HepG2 (cell line): ENCODE measurements around the gene ATG4B. TPM values are rescaled to one million over a fixed set of nuclear protein-coding genes. Genes with fewer than 3 reads are reported as not detected.

Experiments used
- BRCA1 ChIP-seq: sonication (generic); formaldehyde crosslinking; IDR thresholded peaks from 2 replicates; pipeline ENCODE4 v1.4.0; 2020; ENCODE audit warnings: missing genetic modification reagents
- FIP1L1 ChIP-seq: fragments of 200-400 bp; formaldehyde crosslinking; IDR thresholded peaks from 2 replicates; pipeline ENCODE4 v1.6.1; 2018; ENCODE audit warnings: low read depth, mild to moderate bottlenecking, low read length, moderate library complexity, borderline replicate concordance; ENCODE audit not compliant: insufficient read depth
- FOXO1 ChIP-seq: sonication (generic); formaldehyde crosslinking; IDR thresholded peaks from 2 replicates; pipeline ENCODE4 v1.4.0; 2020; ENCODE audit warnings: missing genetic modification reagents
- GATAD2A ChIP-seq: IDR thresholded peaks from 2 replicates; pipeline ENCODE4 v1.6.1; 2016
- HDAC1 ChIP-seq: sonication (generic); formaldehyde crosslinking; IDR thresholded peaks from 2 replicates; pipeline ENCODE4 v1.5.1; 2020; ENCODE audit warnings: mild to moderate bottlenecking, missing genetic modification reagents
- IKZF4 ChIP-seq: sonication (generic); formaldehyde crosslinking; IDR thresholded peaks from 2 replicates; pipeline ENCODE4 v1.5.1; 2020; ENCODE audit warnings: borderline replicate concordance, mild to moderate bottlenecking, low read depth, missing genetic modification reagents; ENCODE audit errors: not compliant biosample characterization
- MLX ChIP-seq: IDR thresholded peaks from 2 replicates; pipeline ENCODE4 v1.6.1; 2016
- NCOA5 ChIP-seq: sonication (generic); formaldehyde crosslinking; IDR thresholded peaks from 2 replicates; pipeline ENCODE4 v1.4.0; 2020; ENCODE audit warnings: missing genetic modification reagents
- PITX1 ChIP-seq: sonication (generic); formaldehyde crosslinking; IDR thresholded peaks from 2 replicates; pipeline ENCODE4 v1.5.1; 2020; ENCODE audit warnings: mild to moderate bottlenecking, missing genetic modification reagents
- RAD51 ChIP-seq: fragments of 450-650 bp; IDR thresholded peaks from 2 replicates; pipeline ENCODE4 v1.6.1; 2016; ENCODE audit warnings: borderline replicate concordance
- SIN3A ChIP-seq: IDR thresholded peaks from 2 replicates; pipeline ENCODE4 v1.6.1; 2011; ENCODE audit warnings: low read depth, mild to moderate bottlenecking, control low read depth, low read length, borderline replicate concordance
- SMARCE1 ChIP-seq: fragments of 450-650 bp; IDR thresholded peaks from 2 replicates; pipeline ENCODE4 v1.6.1; 2017; ENCODE audit warnings: borderline replicate concordance
- TBP ChIP-seq: sonication (generic); formaldehyde crosslinking; IDR thresholded peaks from 2 replicates; pipeline ENCODE4 v1.5.0; 2020; ENCODE audit warnings: missing genetic modification reagents
- THRA ChIP-seq: sonication (generic); formaldehyde crosslinking; IDR thresholded peaks from 2 replicates; pipeline ENCODE4 v1.4.0; 2020; ENCODE audit warnings: missing genetic modification reagents, borderline replicate concordance
- XBP1 ChIP-seq: sonication (generic); formaldehyde crosslinking; IDR thresholded peaks from 2 replicates; pipeline ENCODE4 v1.5.0; 2020; ENCODE audit warnings: missing genetic modification reagents
- ZFP37 ChIP-seq: sonication (generic); formaldehyde crosslinking; IDR thresholded peaks from 2 replicates; pipeline ENCODE4 v1.4.0; 2020; ENCODE audit warnings: missing genetic modification reagents, borderline replicate concordance
- ZKSCAN8 ChIP-seq: IDR thresholded peaks from 2 replicates; pipeline ENCODE4 v1.6.1; 2016; ENCODE audit warnings: borderline replicate concordance, missing genetic modification reagents, missing compliant biosample characterization
- ZNF121 ChIP-seq: sonication (generic); formaldehyde crosslinking; IDR thresholded peaks from 2 replicates; pipeline ENCODE4 v1.5.0; 2020; ENCODE audit warnings: mild to moderate bottlenecking, missing genetic modification reagents
- ZNF552 ChIP-seq: sonication (generic); formaldehyde crosslinking; IDR thresholded peaks from 2 replicates; pipeline ENCODE4 v1.9.0; 2022; ENCODE audit warnings: missing genetic modification reagents, mild to moderate bottlenecking, borderline replicate concordance
- ZNF569 ChIP-seq: sonication (generic); formaldehyde crosslinking; IDR thresholded peaks from 2 replicates; pipeline ENCODE4 v1.5.0; 2020; ENCODE audit warnings: mild to moderate bottlenecking, missing genetic modification reagents, moderate library complexity, borderline replicate concordance
- ZNF572 ChIP-seq: sonication (generic); formaldehyde crosslinking; IDR thresholded peaks from 2 replicates; pipeline ENCODE4 v1.5.1; 2020; ENCODE audit warnings: mild to moderate bottlenecking, missing genetic modification reagents
- ZNF616 ChIP-seq: sonication (generic); formaldehyde crosslinking; IDR thresholded peaks from 2 replicates; pipeline ENCODE4 v1.5.0; 2020; ENCODE audit warnings: low read depth, mild to moderate bottlenecking, missing genetic modification reagents
- ZNF7 ChIP-seq: IDR thresholded peaks from 2 replicates; pipeline ENCODE4 v1.6.1; 2016; ENCODE audit warnings: missing biosample characterization, missing genetic modification reagents
- ZNF780A ChIP-seq: sonication (generic); formaldehyde crosslinking; IDR thresholded peaks from 2 replicates; pipeline ENCODE4 v1.8.0; 2022; ENCODE audit warnings: mild to moderate bottlenecking, missing genetic modification reagents, moderate library complexity
- ZNF781 ChIP-seq: sonication (generic); formaldehyde crosslinking; IDR thresholded peaks from 2 replicates; pipeline ENCODE4 v1.5.1; 2020; ENCODE audit warnings: borderline replicate concordance, mild to moderate bottlenecking, missing genetic modification reagents; ENCODE audit errors: not compliant biosample characterization
- ZSCAN9 ChIP-seq: IDR thresholded peaks from 2 replicates; pipeline ENCODE4 v1.6.1; 2016; ENCODE audit warnings: borderline replicate concordance
- polyA plus RNA-seq, 8 experiments: library from polyadenylated mRNA; depleted of rRNA in 3 of 8; stranded (reverse) in 7 of 8; unstranded in 1 of 8; fragments of >200 nt; fragmentation: Illumina TruSeq in 4 of 8; extraction: Trizol in 4 of 8; gene quantifications; 2 replicates each; pipeline versions ENCODE4 v1.2.1 to v1.2.3, GENCODE V29; 2011 to 2016; ENCODE audit warnings: low read depth in 4 of 8, missing spikeins in 1 of 8, mixed read lengths in 1 of 8; ENCODE audit not compliant: insufficient read depth in 1 of 8
- total RNA-seq, 5 experiments: library from RNA; depleted of rRNA; stranded (reverse); fragments of >200 nt; fragmentation: Illumina TruSeq; extraction: Trizol; gene quantifications; 2 replicates each; pipeline ENCODE4 v1.2.3, GENCODE V29; 2016; ENCODE audit warnings: low read depth in 1 of 5
- TF ChIP-seq, protein P1 (sequence below): IDR thresholded peaks from 2 replicates; pipeline ENCODE4 v1.6.1; 2016; ENCODE audit warnings: mild to moderate bottlenecking
- TF ChIP-seq, protein P2 (sequence below): sonication (generic); formaldehyde crosslinking; IDR thresholded peaks from 2 replicates; pipeline ENCODE4 v1.9.0; 2021; ENCODE audit warnings: missing genetic modification reagents, mild to moderate bottlenecking, borderline replicate concordance

Gene ATG4B
- total and polyA plus RNA-seq, 2 of the 13 experiments (the other 11 are each of a cell fraction or from before 2014, with no cell fraction given) = 95.5 to 239 TPM

DNA sequence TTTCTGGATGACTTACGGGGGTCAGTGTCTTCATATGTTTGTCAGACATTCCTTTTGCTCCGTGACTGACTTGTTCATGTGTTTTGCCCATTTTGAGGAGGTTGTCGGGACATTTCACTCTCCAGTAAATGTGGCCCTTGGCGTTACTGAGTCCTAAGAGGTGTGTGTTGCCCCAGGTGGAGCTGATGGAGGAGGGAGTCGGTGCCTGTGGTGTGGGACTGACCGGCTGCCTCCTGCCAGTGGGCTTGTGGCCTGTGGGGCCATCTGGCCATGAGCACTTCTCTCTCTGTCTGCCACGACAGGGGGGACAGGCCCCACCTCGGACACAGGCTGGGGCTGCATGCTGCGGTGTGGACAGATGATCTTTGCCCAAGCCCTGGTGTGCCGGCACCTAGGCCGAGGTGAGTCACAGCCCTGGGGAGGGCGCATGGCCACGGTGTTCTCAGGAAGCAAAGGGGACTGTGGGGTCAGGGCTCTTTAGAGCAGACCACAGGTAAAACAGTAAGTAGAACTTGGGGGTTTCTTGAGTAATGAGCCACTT is 15.8 kb downstream of the ATG4B start (continued):
- peak; percentile 98 for TF ChIP-seq MLX (CRISPR knock-in tag)
- 0 out of 2 replicates have a peak, but pooled peaks have one; percentile 78 for TF ChIP-seq ZFP37
- peak; percentile 59 for TF ChIP-seq ZNF781
- no peak for TF ChIP-seq FIP1L1
- TF ChIP-seq SIN3A = peak; percentile 76; the same call in 1 of the 2 replicates
- peak; percentile 42; the same call in 1 of the 2 replicates for TF ChIP-seq ZNF616 (CRISPR knock-in tag)
- peak; percentile 75; the same call in 1 of the 2 replicates for TF ChIP-seq THRA
- no peak for TF ChIP-seq ZNF7
- no peak for TF ChIP-seq SMARCE1
- TF ChIP-seq BRCA1 (CRISPR knock-in tag) = peak; percentile 79; the same call in 1 of the 2 replicates
- TF ChIP-seq ZSCAN9 (CRISPR knock-in tag) = peak; percentile 52; the same call in 1 of the 2 replicates
- peak; percentile 93 for TF ChIP-seq HDAC1 (CRISPR knock-in tag)
- peak; percentile 46; the same call in 1 of the 2 replicates for TF ChIP-seq FOXO1 (CRISPR knock-in tag)
- peak; percentile 72; the same call in 1 of the 2 replicates for TF ChIP-seq ZNF572 (CRISPR knock-in tag)
- no peak for TF ChIP-seq ZNF569
- TF ChIP-seq TBP = no peak
- no peak for TF ChIP-seq RAD51
- TF ChIP-seq IKZF4 = peak; percentile 18
- TF ChIP-seq, protein P1, sequence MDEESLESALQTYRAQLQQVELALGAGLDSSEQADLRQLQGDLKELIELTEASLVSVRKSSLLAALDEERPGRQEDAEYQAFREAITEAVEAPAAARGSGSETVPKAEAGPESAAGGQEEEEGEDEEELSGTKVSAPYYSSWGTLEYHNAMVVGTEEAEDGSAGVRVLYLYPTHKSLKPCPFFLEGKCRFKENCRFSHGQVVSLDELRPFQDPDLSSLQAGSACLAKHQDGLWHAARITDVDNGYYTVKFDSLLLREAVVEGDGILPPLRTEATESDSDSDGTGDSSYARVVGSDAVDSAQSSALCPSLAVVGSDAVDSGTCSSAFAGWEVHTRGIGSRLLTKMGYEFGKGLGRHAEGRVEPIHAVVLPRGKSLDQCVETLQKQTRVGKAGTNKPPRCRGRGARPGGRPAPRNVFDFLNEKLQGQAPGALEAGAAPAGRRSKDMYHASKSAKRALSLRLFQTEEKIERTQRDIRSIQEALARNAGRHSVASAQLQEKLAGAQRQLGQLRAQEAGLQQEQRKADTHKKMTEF (CRISPR knock-in tag) = peak; percentile 92
- peak; percentile 27; the same call in 1 of the 2 replicates for TF ChIP-seq ZKSCAN8 (CRISPR knock-in tag)
- no peak for TF ChIP-seq ZNF552 (CRISPR knock-in tag)
- peak; percentile 95 for TF ChIP-seq GATAD2A
- TF ChIP-seq NCOA5 (CRISPR knock-in tag) = no peak
- 0 out of 2 replicates have a peak, but pooled peaks have one; percentile 48 for TF ChIP-seq ZNF121 (CRISPR knock-in tag)
- no peak for TF ChIP-seq ZNF780A (CRISPR knock-in tag)
- no peak; the same call in 1 of the 2 replicates for TF ChIP-seq XBP1
- TF ChIP-seq PITX1 = peak; percentile 87
- TF ChIP-seq, protein P2, sequence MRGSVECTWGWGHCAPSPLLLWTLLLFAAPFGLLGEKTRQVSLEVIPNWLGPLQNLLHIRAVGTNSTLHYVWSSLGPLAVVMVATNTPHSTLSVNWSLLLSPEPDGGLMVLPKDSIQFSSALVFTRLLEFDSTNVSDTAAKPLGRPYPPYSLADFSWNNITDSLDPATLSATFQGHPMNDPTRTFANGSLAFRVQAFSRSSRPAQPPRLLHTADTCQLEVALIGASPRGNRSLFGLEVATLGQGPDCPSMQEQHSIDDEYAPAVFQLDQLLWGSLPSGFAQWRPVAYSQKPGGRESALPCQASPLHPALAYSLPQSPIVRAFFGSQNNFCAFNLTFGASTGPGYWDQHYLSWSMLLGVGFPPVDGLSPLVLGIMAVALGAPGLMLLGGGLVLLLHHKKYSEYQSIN (CRISPR knock-in tag) = no peak
